CD4-positive, alpha-beta T cell treated with Interleukin-6 for 4 hours (primary cell): ENCODE measurements around the gene USF2.
"Not testable (repeated sequence)": the region's sequence is repeated elsewhere in the genome, so short reads cannot be mapped to it uniquely, and the experiment has no call there.

Experiments
- DNase-seq: peaks from one replicate; pipeline ENCODE4 v3.0.0-alpha.2; 2020; ENCODE audit warnings: mixed read lengths

Gene USF2

DNA sequence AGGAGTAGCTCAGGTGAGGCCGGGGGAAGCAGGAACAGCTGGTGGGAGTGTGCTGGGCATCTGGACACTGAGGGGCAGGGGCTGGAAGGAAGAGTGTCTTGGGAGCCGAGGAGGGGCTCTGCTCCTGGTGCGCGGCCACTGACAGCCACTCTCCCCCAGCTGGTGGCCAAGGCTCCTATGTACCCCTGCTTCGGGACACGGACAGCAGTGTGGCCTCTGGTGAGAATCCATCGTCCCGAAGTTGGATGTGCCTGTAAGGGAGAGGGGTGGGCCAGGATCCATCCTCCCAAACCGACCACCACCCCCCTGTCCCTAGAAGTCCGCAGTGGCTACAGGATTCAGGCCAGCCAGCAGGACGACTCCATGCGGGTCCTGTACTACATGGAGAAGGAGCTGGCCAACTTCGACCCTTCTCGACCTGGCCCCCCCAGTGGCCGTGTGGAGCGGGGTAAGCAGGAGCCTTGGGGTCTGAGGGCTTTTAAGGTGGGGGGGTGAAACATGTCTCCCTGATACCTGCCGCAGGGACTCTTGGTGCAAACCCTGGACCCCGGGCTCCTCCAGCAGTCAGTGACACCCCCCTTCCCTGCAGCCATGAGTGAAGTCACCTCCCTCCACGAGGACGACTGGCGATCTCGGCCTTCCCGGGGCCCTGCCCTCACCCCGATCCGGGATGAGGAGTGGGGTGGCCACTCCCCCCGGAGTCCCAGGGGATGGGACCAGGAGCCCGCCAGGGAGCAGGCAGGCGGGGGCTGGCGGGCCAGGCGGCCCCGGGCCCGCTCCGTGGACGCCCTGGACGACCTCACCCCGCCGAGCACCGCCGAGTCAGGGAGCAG is 2.0 kb upstream of the USF2 start:
- DNase-seq, result no peak

DNA sequence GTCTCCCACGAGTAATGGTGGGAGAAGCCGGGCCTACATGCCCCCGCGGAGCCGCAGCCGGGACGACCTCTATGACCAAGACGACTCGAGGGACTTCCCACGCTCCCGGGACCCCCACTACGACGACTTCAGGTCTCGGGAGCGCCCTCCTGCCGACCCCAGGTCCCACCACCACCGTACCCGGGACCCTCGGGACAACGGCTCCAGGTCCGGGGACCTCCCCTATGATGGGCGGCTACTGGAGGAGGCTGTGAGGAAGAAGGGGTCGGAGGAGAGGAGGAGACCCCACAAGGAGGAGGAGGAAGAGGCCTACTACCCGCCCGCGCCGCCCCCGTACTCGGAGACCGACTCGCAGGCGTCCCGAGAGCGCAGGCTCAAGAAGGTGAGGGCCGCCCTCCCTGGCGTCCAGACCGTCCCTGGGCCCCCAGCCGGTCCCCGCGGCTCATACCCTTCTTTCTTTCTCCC is 1.4 kb upstream of the USF2 start:
- DNase-seq, result peak; percentile 55

DNA sequence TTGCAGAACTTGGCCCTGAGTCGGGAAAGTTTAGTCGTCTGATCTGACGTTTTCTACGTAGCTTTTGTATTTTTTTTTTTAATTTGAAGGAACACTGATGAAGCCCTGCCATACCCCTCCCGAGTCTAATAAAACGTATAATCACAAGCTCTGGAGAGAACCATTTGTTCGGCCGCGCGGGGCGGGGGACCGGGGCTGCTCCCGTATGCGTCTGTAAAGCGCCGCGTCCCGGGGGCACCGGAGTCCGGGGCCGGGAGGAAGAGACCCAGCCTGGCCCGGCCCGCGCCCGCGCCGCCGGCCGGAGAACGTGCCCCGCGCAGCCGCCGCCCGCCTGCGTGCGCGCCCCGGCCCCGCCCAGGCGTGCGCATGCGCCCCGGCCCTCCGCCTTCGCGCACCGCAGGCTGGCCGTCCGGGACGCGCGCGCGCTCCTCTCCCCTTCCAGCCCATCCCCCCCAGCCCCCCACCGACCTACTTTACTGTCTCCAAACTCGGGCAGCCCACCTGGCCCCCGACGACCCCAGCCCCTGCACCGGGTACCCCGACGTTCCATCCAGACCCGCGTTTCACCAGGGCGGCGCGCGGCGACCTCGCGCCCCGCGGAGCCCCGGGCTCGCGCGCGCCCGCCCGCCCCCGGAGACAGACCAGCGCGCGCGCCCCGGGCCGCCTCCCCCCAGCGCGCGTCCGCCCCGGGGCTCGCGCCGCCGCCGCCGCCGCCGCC is 785 bp upstream of the USF2 start:
- peak; percentile 79 for DNase-seq

DNA sequence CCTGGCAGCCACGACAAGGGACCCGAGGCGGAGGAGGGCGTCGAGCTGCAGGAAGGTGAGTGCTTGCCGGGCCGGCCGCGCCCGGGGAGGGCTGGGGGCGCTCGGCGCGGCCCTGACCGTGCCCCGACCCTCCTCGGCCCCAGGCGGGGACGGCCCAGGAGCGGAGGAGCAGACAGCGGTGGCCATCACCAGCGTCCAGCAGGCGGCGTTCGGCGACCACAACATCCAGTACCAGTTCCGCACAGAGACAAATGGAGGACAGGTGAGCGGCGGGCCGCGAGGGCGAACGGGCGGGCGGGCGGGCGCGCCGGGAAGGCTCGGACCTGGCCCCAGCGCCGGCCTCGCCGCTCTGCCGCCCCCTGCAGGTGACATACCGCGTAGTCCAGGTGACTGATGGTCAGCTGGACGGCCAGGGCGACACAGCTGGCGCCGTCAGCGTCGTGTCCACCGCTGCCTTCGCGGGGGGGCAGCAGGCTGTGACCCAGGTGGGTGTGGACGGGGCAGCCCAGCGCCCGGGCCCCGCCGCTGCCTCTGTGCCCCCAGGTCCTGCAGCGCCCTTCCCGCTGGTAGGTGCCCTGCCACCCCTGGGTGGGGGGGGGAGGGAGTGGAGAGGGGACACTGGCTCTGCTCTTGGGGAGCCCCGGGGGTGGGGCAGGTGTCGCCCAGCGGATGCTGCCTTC is 816 bp downstream of the USF2 start:
- DNase-seq, result peak; percentile 83

DNA sequence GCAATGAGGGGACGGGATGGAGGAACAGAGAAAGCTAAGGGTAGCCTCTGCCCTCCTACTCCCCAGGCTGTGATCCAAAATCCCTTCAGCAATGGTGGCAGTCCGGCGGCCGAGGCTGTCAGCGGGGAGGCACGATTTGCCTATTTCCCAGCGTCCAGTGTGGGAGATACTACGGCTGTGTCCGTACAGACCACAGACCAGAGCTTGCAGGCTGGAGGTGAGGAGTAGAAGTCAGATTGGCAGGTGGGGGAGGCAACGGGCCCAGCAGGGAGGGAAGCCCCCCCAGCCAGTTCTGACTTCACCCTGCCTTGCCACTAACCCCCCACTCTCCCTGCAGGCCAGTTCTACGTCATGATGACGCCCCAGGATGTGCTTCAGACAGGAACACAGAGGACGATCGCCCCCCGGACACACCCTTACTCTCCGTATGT is 1.6 kb downstream of the USF2 start:
- DNase-seq, result no peak

DNA sequence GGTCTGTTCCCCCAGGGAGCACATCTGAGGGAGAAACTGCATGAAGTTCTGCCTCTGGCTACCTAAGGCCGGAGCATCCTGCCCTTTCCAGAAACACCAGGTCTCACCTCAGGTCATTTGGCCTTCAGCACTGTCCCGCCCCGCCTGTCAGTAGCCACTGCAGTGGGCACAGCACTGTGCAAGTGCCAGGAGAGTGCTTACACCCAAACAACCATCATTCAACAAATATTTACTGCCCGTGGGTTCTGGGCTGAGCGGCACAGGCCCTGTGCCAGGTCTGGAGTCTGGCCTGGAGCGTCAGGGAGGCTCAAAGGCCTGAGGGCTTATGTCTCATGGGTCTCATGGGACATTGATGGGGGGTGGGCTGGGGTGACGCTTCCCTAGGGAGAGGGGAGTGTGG is 2.8 kb downstream of the USF2 start:
- DNase-seq, result no peak

DNA sequence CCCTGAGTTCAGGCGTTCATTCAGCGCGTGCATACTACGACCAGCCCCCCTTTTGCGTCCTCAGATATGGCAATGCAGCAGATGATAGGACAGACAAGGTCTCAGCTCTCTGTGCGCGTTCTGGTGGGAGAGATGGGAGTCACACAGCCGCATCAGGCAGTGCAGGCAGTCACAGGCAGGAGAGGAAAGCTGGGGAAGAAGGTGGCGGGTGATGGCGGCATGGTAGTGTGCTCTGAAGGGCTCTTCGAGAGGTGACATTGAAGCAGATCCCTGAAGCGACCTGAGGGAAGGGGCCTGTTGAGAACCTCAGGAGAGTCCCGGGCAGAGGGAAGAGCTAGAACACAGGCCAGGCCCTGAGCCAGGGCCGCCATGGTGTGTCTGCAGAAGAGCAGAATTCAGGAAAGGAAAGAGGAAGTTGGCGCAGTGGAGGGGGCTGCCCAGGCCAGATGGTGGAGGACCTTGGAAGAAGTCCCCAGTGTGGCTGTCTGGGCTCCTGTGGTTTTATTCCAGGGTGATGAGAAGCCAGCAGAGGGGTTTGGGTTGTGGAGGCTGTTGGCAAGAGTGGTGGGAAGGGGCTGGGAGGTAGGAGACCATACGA is 3.5 kb downstream of the USF2 start:
- DNase-seq, result no peak

DNA sequence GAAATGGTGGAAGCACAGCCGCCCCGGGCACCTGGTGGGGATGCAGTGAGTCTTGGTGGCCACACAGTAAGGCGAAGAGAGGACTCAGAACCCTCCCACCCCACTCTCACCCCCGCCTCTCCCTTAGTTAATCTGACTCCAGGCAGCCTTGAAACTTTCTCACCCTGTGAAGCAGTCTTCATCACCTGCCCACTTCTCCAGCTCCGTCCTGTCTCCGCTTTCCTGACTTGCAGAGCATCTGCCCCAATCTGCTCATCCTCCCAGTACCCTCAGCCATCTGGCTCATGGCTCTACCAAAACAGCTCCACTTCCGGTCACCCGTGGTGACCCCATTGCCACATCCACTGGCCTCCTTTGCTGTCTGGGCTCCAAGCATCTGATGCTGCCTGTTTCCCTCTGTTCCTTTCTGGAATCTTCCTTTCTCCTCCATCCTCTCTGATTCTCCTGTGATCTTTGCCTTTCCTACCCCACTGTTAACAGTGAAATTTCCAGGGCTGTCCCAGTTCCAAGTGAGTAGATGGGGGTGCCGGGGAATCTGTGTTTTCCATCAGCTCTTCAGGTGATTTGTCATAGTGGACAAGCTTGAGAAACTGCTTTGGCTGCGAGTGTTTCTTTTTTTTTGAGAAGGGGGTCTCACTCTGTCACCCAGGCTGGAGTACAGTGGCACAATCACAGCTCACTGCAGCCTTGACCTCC is 4.3 kb downstream of the USF2 start:
- DNase-seq, result no peak

DNA sequence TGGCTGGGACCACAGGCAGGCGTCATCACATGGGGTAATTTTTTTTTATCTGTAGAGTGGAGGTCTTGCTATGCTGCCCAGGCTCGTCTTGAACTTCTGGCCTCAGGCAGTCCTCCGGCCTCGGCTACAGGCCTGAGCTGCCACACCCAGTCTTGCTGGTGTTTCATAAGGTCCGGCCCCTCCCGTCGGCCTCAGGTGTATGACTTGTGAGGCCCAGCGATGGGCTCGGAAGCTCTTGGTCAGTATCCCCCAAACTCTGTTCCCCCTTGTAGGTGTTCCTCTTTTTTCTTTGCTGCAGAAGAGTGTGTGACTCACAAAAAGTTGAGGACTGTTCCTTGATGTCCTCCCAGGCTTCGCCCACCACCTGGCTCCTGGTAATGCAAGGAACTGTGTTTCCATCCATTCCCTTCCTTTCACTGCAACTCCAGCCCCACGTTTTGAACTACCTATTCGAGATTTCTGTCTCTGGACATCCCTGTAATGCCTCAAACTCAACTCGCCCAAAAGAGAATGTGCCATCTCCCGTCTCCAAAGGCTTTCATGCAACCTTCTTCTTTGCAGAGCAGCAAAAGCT is 5.0 kb downstream of the USF2 start:
- DNase-seq, result no peak

DNA sequence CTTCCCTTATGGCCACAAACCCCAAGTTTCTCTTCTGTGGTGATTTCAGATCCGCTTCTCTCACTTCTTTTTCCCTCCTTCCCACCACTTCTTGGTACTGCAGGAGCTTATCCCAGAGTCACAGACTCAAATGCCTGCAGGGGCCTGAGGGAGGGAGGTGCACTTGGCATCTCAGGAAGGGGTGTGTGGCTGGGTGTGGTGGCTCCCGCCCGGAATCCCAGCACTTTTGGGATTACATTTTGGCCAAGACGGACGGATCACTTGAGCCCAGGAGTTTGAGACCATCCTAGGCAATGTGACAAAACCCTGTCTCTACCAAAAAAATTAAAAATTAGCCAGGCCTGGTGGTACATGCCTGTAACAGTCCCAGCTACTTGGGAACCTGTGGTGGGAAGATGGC is 5.6 kb downstream of the USF2 start:
- DNase-seq, result no peak

DNA sequence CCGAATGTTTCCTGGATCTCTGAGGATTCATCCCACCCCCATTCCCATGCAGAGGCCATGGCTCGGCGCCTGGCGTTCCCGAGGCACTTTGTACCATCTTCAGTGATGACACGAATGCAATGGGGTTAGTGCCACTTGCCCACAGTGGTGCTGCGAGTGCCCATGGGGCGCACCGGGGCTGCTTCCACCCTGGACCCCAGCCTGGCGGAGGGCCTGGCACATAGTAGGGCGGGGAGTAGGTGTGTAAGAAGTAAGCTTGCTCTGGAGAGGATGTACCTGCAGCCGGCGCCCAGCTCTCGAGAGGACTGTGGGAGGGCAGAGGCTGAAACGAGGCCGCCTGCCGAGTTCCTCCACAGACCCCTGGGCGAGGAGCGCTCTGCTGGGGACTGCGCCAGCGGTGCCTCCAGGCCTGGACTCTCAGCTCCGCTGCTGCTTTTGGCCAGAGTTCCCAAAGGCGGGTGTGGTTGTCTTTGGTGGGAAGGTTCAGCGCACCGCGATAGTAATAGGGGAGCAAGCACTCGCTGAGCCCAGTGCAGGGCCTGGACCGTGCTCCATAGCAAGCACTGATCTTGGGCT is 8.0 kb downstream of the USF2 start:
- DNase-seq, result no peak

DNA sequence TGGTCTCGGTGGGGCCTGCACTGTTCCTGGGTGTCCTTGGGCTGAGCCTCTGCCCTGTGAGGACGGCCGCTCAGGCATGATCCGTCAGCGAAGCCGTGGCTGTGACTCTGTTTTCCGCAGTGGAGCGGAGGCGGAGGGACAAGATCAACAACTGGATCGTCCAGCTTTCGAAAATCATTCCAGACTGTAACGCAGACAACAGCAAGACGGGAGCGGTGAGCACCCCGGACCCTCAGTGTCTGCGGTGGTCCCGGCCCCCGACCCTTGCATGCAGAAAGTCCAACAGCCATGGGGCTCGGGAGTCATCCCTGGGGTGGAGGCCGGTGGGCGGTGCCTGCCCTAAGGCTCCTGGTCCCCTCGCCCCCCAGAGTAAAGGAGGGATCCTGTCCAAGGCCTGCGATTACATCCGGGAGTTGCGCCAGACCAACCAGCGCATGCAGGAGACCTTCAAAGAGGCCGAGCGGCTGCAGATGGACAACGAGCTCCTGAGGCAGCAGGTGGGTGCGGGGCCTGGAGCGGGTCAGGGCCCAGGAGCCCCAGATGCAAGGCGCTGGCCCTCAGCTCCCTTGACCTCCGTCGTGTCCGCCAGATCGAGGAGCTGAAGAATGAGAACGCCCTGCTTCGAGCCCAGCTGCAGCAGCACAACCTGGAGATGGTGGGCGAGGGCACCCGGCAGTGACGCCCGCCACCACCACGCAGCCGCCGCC is 10.0 kb downstream of the USF2 start:
- no peak for DNase-seq

DNA sequence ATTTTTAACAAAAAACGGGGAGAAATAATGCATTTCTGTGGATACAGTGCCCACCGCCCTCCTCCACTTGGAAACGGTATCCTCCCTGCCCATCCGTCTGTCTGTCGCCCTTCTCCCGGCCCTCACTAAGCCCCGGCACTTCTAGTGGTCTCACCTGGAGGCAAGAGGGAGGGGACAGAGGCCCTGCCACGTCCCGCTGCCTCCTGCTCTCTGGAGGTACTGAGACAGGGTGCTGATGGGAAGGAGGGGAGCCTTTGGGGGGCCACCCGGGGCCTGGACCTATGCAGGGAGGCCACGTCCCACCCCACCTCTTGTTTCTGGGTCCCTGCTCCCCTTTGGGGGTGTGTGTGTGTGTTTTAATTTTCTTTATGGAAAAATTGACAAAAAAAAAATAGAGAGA is 10.6 kb downstream of the USF2 start:
- DNase-seq, result no peak

DNA sequence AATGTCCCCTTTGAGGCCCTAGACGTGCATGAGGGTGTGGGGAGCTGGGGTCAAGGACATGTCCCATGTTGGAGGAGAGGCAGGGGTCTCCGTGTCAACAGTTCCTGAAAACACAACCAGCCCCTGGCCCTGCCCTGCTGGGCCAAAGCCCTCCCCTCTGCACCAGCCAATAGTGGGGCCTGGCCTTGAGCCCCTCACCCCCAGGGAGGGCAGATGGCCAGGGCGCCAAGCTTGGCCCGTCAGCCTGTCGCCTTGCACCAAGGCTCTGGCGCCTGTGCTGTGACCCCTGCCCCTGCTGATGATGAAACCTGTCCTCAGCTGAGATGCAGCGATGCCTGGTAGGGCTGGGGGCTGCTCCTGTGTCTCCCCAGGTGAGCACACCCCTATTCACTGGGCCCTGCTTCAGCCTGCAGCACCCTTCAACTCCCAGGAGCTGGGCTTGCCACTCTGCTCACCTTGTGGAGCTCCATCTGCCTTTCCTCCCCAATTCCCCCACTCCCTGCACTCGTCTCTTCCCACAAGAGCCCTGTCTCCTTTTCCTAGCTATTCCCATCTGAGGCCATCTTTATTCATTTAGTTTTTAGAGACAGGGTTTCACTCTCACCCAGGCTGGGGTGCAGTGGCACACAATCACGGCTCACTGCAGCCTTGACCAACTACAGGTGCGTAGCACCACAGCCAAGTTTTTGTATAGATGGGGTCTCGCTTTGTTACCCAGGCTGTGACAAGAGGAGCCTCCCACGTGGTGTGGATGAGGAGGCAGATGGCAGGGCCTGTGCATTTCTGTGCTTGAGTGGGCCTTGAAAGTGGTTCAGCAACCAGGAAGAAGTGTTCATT is 11.4 kb downstream of the USF2 start:
- no peak for DNase-seq

DNA sequence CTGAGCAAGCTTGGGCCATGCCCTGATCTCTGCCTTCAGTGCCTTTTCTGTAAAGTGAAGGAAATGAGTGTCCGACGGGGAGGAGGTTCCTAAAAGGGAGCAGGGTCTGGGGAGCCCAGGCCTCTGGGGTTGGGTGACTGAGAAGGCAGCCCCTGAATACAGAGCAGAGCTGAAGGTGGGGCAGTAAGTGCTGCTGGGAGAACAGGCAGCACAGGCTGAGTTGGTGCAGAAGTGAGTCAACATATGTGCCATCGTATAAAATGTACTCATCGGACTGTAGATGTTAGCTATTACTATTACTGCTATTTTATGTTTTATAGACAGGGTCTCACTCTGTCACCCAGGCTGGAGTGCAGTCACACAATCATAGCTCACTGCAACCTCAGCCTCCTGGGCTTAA is 12.5 kb downstream of the USF2 start:
- DNase-seq, result no peak

DNA sequence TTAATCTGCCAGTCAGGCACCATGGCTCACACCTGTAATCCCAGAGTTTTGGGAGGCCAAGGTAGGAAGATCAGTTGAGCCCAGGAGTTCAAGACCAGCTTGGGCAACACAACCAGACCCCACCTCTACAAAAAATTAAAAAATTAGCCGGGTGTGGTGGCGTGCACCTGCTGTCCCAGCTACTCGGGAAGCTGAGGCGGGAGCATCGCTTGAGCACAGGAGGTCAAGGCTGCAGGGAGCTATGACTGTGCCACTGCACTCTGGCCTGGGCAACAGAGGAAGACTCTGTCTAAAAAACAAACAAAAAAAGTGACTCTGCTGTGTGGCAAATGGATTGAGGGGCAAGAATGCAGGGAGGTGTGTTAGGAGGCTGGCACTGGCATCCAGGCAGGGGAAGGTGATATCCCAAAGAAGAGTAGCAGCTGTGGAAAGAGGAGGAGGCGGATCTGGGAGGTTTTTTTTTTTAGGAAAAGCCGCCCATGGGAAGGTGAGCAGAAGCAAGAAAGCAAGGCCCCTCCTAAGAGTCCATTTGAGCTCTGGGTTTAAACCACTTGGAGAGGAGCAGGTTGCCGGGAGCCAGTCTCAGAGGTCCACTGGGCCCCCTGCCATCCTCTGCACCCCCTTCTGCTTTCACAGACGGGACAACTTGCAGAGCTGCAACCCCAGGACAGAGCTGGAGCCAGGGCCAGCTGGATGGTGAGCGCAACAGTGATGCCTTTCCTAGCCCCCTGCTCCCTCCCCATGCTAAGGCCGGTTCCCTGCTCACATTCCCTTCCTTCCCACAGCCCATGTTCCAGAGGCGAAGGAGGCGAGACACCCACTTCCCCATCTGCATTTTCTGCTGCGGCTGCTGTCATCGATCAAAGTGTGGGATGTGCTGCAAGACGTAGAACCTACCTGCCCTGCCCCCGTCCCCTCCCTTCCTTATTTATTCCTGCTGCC is 15.7 kb downstream of the USF2 start:
- DNase-seq, result no peak

DNA sequence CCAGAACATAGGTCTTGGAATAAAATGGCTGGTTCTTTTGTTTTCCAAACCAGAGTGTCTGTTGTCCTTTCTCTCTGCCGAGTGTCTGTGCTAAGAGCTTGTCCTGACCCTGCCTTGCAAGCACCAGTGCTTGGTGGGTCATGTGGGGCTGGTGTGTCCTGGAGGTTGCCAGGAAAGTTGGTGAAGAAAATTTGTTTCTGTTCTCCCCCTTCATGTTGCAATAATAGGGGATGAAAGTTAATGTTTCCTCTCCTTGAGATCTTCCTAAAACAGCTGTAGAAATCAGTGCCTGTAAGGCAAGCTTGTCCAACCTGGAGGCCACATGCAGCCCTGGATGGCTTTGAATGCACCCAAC is 16.3 kb downstream of the USF2 start:
- DNase-seq, result no peak

DNA sequence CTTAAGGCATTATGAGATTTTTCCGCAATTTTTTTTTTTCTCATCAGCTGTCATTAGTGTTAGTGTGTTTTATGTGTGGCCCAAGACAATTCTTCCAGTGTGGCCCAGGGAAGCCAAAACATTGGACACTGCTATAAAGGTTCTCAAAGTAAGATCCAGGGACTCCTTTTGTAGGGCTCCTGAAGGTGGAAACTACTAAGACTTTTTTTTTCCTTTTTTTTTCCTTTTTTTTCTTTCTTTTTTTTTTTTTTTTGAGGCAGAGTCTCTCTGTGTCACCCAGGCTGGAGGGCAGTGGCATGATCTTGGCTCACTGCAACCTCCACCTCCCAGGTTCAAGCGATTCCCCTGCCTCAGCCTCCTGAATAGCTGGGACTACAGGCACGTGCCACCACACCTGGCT is 16.7 kb downstream of the USF2 start:
- DNase-seq, result not testable (repeated sequence)

DNA sequence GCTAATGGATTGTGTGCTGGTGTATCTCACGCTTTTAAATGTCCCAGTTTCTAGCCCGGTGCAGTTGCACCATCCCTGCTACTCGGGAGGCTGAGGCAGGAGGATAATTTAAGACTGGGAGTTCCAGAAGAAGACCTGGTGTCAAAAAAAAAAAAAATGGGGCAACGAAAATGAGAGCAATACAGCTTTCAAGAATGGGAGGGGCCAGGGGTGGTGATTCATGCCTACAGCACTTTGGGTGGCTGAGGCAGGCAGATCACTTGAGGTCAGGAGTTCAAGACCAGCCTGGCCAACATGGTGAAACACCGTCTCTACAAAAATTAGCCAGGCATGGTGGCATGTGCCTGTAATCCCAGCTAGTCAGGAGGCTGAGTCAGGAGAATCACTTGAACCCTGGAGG is 17.3 kb downstream of the USF2 start:
- not testable (repeated sequence) for DNase-seq
